ENCODE measurements around the gene MBD3. TPM values are rescaled to one million over a fixed set of nuclear protein-coding genes. Genes with fewer than 3 reads are reported as not detected.

Gene MBD3
- total RNA-seq, 2 experiments from 2014 or later: 34.3 to 35.2 TPM

GRCh38 chr19:1563251-1563650 is 29.4 kb downstream of the MBD3 start:
- Histone ChIP-seq H3K27me3 (ENCODE audit: control insufficient read depth in 1 of 2, insufficient read depth in 2 of 2, low read length in 2 of 2) (no peaks in the 10 kb centered on the region), H3K4me3 (ENCODE audit: low read length) (no peak overlapping the region), H3K9me3 (ENCODE audit: control insufficient read depth in 1 of 2, insufficient read depth in 1 of 2, low read length in 2 of 2) (no peaks in the 10 kb centered on the region), H3K27ac (ENCODE audit: low read depth in 1 of 2, low read length in 2 of 2) (no peak overlapping the region), H3K36me3 (ENCODE audit: insufficient read depth, low read length) (no peaks in the 10 kb centered on the region), H3K4me1 (ENCODE audit: insufficient read depth, low read length) (peaks cover 6% of the 10 kb centered on the region)
- Mint-ChIP-seq H3K36me3 (ENCODE audit: low read depth) (no peaks in the 10 kb centered on the region), H3K9me3 (no peaks in the 10 kb centered on the region), H3K4me3 (no peak overlapping the region), H3K27me3 (no peaks in the 10 kb centered on the region), H3K27ac (no peak overlapping the region), H3K4me1 (ENCODE audit: low read depth) (no peaks in the 10 kb centered on the region)
- DNase-seq (no peak), ATAC-seq (ENCODE audit: poor library complexity) (no peak)
- TF ChIP-seq CTCF (IDR thresholded peaks at IDR 0.05): no peak
- CTCF ChIA-PET: no interaction called here
- POLR2A ChIA-PET: no interaction called here
- intact Hi-C loops (cut with DNase I, micrococcal nuclease): no loop called here

- H3K27me3 Mint-ChIP-seq: no peaks in the 10 kb centered on the region
Measured at GRCh38 chr19:1561236-1561842, 31.3 kb downstream of the MBD3 start.

GRCh38 chr19:1560286-1560882 is 32.3 kb downstream of the MBD3 start:
- no peak for DNase-seq
- no peak overlapping the region for H3K4me3 Mint-ChIP-seq
- no peaks in the 10 kb centered on the region for H3K27me3 Mint-ChIP-seq
- Histone ChIP-seq H3K36me3 (ENCODE audit: insufficient read depth, low read length) (no peaks in the 10 kb centered on the region), H3K4me3 (ENCODE audit: low read length) (no peak overlapping the region), H3K4me1 (ENCODE audit: insufficient read depth, low read length) (no peaks in the 10 kb centered on the region), H3K27ac (ENCODE audit: low read depth in 1 of 2, low read length in 2 of 2) (no peak overlapping the region), H3K9me3 (ENCODE audit: control insufficient read depth in 1 of 2, insufficient read depth in 1 of 2, low read length in 2 of 2) (no peaks in the 10 kb centered on the region), H3K27me3 (ENCODE audit: control insufficient read depth in 1 of 2, insufficient read depth in 2 of 2, low read length in 2 of 2) (no peaks in the 10 kb centered on the region)
- H3K36me3 Mint-ChIP-seq (ENCODE audit: low read depth): no peaks in the 10 kb centered on the region
- no peak for TF ChIP-seq CTCF (IDR thresholded peaks at IDR 0.05)
- ChIA-PET POLR2A (no interaction called here), CTCF (no interaction called here)
- H3K9me3 Mint-ChIP-seq: no peaks in the 10 kb centered on the region
- H3K27ac Mint-ChIP-seq: no peak overlapping the region
- intact Hi-C loops (cut with DNase I, micrococcal nuclease): no loop called here
- H3K4me1 Mint-ChIP-seq (ENCODE audit: low read depth): no peaks in the 10 kb centered on the region
- no peak for ATAC-seq (ENCODE audit: poor library complexity)

More at GRCh38 chr19:1561236-1561842, 31.3 kb downstream of the MBD3 start:
- no peak for ATAC-seq (ENCODE audit: poor library complexity)
- Mint-ChIP-seq H3K9me3 (no peaks in the 10 kb centered on the region), H3K4me1 (ENCODE audit: low read depth) (no peaks in the 10 kb centered on the region), H3K27ac (no peak overlapping the region), H3K4me3 (no peak overlapping the region), H3K36me3 (ENCODE audit: low read depth) (no peaks in the 10 kb centered on the region)
- TF ChIP-seq CTCF (IDR thresholded peaks at IDR 0.05): no peak
- H3K27me3 ChIP-seq (ENCODE audit: control insufficient read depth in 1 of 2, insufficient read depth in 2 of 2, low read length in 2 of 2): no peaks in the 10 kb centered on the region
- H3K4me3 ChIP-seq (ENCODE audit: low read length): no peak overlapping the region
- intact Hi-C loops (cut with DNase I, micrococcal nuclease): no loop called here
- no peaks in the 10 kb centered on the region for H3K4me1 ChIP-seq (ENCODE audit: insufficient read depth, low read length)
- H3K9me3 ChIP-seq (ENCODE audit: control insufficient read depth in 1 of 2, insufficient read depth in 1 of 2, low read length in 2 of 2): no peaks in the 10 kb centered on the region
- CTCF ChIA-PET: no interaction called here
- POLR2A ChIA-PET: no interaction called here
- H3K36me3 ChIP-seq (ENCODE audit: insufficient read depth, low read length): no peaks in the 10 kb centered on the region
- no peak for DNase-seq
- no peak overlapping the region for H3K27ac ChIP-seq (ENCODE audit: low read depth in 1 of 2, low read length in 2 of 2)
